ENCODE data around the gene DNAH12. TPM values are rescaled to one million over a fixed set of nuclear protein-coding genes. Genes with fewer than 3 reads are reported as not detected.
"Not testable (repeated sequence)": the region's sequence is repeated elsewhere in the genome, so short reads cannot be mapped to it uniquely, and the experiment has no call there.

Gene DNAH12
- polyA plus RNA-seq, 3 donors from 2014 or later = not detected

DNA sequence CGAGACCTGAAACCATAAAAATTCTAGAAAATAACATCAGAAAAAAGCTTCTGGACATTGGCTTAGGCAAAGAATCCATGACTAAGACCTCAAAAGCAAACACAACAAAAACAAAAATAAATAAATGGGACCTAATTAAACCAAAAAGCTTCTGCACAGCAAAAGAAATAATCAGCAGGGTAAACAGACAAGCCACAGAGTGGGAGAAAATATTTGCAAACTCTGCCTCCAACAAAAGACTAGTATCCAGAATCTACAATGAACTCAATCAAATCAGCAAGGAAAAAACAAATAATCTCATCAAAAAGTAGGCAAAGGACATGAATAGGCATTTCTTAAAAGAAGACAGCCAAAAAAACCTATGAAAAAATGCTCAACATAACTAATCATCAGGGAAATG, 59.6 kb downstream of the DNAH12 start:
- Mint-ChIP-seq H3K36me3 (no peaks in the 10 kb centered on the region), H3K4me1 (no peaks in the 10 kb centered on the region), H3K27me3 (ENCODE audit: low read depth in 3 of 3) (peaks cover 1 to 4% (median 2%) of the 10 kb centered on the region in 3 donors), H3K4me3 (no peak overlapping the region), H3K27ac (no peak overlapping the region), H3K9me3 (peaks cover 0 to 3% (median 0%) of the 10 kb centered on the region in 6 donors)
- DNase-seq = no peak

DNA sequence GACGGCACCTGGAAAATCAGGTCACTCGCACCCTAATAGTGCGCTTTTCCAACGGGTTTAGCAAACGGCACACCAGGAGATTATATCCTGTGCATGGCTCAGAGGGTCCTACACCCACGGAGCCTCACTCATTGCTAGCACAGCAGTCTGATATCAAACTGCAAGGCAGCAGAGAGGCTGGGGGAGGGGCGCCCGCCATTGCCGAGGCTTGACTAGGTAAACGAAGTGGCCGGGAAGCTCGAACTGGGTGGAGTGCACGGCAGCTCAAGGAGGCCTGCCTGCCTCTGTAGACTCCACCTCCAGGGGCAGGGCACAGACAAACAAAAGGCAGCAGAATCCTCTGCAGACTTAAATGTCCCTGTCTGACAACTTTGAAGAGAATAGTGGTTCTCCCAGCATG, 67.0 kb downstream of the DNAH12 start:
- not testable (repeated sequence) for H3K27ac Mint-ChIP-seq; H3K36me3 Mint-ChIP-seq; DNase-seq; H3K9me3 Mint-ChIP-seq; H3K27me3 Mint-ChIP-seq (ENCODE audit: low read depth in 3 of 3); H3K4me1 Mint-ChIP-seq; H3K4me3 Mint-ChIP-seq

DNA sequence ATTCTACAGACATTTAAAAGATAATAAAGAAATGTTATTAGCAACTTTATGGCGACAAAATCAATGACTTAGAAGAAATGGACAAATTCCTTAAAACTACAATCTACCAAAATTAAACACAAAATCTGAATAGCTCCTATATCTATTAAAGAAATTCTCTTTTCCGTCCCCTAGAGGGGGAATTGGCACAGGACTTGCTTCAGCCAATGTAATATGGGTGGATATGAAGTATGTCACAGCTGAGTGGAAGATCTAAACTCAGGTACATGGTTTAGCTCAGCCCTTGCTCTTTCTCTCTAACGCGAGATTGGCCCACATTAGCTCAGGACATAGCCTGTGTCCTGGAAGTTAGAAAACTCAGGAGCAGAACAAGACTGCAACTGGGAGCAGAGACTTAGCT, 79.3 kb downstream of the DNAH12 start:
- H3K4me3 Mint-ChIP-seq = no peak overlapping the region
- DNase-seq = no peak
- no peaks in the 10 kb centered on the region for H3K4me1 Mint-ChIP-seq
- peaks cover 0 to 6% (median 2%) of the 10 kb centered on the region in 3 donors for H3K27me3 Mint-ChIP-seq (ENCODE audit: low read depth in 3 of 3)
- H3K36me3 Mint-ChIP-seq = no peaks in the 10 kb centered on the region
- no peaks in the 10 kb centered on the region for H3K9me3 Mint-ChIP-seq
- no peak overlapping the region for H3K27ac Mint-ChIP-seq

DNA sequence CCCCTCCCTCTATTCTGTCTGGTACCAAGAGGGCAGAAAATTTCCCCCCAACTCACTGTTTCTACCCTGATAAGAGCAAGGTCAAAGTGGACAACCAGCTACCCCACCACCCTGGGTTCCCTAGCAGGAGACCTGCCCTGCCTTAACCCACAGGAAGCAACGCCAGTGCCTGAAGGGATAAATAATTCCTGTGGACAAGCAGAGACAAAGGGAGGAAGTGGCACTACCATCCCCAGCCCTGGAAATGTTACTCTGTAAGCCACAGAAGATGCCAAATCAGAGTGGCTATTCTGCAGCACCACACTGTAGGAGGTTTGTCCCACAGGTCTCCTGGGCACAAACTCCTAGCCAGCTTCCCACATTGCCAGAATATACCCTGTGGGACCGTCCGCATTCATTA, 80.1 kb downstream of the DNAH12 start:
- Mint-ChIP-seq H3K36me3 (no peaks in the 10 kb centered on the region), H3K4me3 (no peak overlapping the region), H3K27ac (no peak overlapping the region), H3K27me3 (ENCODE audit: low read depth in 3 of 3) (peaks cover 0 to 6% (median 2%) of the 10 kb centered on the region in 3 donors), H3K4me1 (no peaks in the 10 kb centered on the region), H3K9me3 (no peaks in the 10 kb centered on the region)
- no peak for DNase-seq

DNA sequence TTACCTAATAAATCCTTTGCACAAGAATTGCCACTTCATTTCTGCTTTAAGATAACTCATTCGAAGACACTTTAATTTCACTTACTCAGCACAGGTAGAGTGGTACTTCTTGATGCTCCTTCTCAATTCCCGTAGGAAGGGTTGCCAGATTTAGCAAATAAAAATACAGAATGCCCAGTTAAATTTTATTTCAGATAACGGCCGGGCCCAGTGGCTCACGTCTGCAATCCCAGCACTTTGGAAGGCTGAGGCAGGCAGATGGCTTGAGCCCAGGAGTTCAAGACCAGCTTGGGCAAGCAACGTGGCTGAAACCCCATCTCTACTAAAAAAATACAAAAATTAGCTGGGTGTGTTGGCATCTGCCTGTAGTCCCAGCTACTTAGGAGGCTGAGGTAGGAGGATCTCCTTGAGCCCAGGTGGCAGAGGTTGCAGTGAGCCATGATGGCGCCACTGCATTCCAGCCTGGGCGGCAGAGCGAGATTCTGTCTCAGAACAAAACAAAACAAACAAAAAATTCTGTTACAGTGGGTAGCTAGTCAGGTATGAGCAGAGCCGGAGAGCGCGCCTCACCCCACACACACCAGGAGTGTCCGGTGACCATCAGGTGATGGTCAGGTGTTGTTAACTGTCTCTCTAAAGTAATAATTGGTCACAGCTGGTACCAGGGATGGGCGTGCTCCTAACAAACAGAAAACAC, 92.8 kb downstream of the DNAH12 start:
- Mint-ChIP-seq H3K4me3 (no peak overlapping the region), H3K9me3 (peaks cover 0 to 2% (median 0%) of the 10 kb centered on the region in 6 donors), H3K36me3 (no peaks in the 10 kb centered on the region), H3K4me1 (no peaks in the 10 kb centered on the region), H3K27ac (no peak overlapping the region), H3K27me3 (ENCODE audit: low read depth in 3 of 3) (peaks cover 0 to 6% (median 2%) of the 10 kb centered on the region in 3 donors)
- DNase-seq = no peak

DNA sequence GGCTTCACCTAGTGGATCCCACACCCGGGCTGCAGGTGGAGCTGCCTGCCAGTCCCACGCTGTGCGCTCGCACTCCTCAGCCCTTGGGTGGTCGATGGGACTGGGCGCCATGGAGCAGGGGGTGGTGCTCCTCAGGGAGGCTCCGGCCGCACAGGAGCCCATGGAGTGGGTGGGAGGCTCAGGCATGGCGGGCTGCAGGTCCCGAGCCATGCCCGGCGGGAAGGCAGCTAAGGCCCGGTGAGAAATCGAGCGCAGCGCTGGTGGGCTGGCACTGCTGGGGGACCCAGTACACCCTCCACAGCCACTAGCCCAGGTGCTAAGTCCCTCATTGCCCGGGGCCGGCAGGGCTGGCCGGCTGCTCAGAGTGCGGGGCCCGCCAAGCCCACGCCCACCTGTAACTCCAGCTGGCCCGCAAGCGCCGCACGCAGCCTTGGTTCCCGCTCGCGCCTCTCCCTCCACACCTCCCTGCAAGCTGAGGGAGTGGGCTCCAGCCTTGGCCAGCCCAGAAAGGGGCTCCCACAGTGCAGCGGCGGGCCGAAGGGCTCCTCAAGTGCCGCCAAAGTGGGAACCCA, 94.8 kb downstream of the DNAH12 start:
- not testable (repeated sequence) for H3K4me1 Mint-ChIP-seq; H3K36me3 Mint-ChIP-seq; DNase-seq; H3K27ac Mint-ChIP-seq; H3K9me3 Mint-ChIP-seq; H3K27me3 Mint-ChIP-seq (ENCODE audit: low read depth in 3 of 3); H3K4me3 Mint-ChIP-seq

DNA sequence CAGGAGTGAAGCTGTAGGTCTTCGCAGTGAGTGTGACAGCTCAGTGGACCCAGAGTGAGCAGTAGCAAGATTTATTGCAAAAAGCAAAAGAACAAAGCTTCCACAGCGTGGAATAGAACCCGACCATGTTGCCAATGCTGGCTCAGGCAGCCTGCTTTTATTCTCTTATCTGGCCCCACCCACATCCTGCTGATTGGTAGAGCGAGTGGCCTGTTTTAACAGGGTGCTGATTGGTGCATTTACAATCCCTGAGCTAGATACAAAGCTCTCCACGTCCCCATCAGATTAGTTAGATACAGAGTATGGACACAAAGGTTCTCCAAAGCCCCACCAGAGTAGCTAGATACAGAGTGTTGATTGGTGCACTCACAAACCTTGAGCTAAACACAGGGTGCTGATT, 95.7 kb downstream of the DNAH12 start:
- DNase-seq; H3K27me3 Mint-ChIP-seq (ENCODE audit: low read depth in 3 of 3); H3K4me3 Mint-ChIP-seq: not testable (repeated sequence)

DNA sequence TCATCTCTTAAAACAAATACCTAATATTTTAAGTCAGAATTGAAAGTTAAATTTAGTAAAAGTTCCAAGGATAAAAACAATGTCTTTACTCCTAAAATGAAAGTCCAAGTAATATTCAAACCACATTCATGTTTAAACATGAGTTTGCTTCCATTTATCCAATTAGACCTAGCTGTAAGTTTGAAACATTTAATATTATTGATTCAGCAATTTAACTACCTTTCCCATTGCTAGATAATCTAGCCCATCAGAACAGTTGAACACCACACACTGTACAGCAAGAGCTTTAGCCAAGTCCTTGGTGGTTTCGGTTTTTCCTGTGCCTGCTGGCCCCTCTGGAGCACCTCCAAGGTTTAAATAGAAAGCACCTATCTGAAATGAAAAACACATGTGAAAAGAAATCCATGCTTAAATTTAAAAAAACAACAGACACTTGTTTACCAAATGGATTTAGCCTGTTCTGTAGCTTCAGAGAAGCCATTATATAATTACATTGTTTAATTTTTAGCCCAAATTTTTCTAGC, 97.8 kb downstream of the DNAH12 start:
- H3K27ac Mint-ChIP-seq = no peak overlapping the region
- no peaks in the 10 kb centered on the region for H3K36me3 Mint-ChIP-seq
- no peak for DNase-seq
- H3K27me3 Mint-ChIP-seq (ENCODE audit: low read depth in 3 of 3) = peaks cover 0 to 3% (median 2%) of the 10 kb centered on the region in 3 donors
- no peaks in the 10 kb centered on the region for H3K4me1 Mint-ChIP-seq
- H3K4me3 Mint-ChIP-seq = no peak overlapping the region
- H3K9me3 Mint-ChIP-seq = peaks cover 0 to under 1% (median 0%) of the 10 kb centered on the region in 6 donors

More for the DNA sequence above, 95.7 kb downstream of the DNAH12 start:
- H3K27ac Mint-ChIP-seq, H3K4me1 Mint-ChIP-seq, H3K9me3 Mint-ChIP-seq, H3K36me3 Mint-ChIP-seq: not testable (repeated sequence)

DNA sequence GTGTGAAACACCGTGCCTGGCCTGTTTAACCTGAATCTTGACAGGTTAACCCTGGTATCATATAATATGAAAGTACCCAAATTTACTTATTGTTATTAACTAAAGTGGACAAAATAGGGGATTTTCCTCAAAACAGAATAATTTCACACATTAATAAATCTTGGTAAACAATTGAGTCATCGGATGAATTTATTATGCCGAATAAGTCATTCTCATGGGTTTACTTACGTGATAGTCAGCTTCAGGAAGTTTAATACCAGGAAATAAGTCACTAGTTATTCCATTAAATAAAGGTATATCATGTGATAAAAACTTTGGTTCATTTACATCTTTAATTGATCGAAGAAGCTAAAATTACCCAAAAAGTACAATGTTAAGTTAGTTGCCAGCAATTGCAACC, 99.7 kb downstream of the DNAH12 start:
- no peak overlapping the region for H3K4me3 Mint-ChIP-seq
- H3K36me3 Mint-ChIP-seq = no peaks in the 10 kb centered on the region
- no peak overlapping the region for H3K27ac Mint-ChIP-seq
- H3K4me1 Mint-ChIP-seq = no peaks in the 10 kb centered on the region
- no peak for DNase-seq
- peaks cover 2 to 4% (median 3%) of the 10 kb centered on the region in 3 donors for H3K27me3 Mint-ChIP-seq (ENCODE audit: low read depth in 3 of 3)
- H3K9me3 Mint-ChIP-seq = no peaks in the 10 kb centered on the region

DNA sequence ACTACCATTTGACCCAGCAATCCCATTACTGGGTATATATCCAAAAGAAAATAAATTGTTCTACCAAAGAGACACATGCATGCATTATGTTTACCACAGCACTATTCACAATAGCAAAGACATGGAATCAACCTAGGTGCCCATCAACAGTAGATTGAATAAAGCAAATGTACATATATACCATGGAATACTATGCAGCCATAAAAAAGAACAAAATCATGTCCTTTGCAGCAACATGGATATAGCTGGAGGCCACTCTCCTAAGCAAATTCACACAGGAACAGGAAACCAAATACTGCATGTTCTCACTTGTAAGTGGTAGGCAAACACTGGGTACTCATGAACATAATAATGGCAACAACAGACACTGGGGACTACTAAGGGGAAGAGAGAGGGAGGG, 104.0 kb downstream of the DNAH12 start:
- DNase-seq; H3K4me3 Mint-ChIP-seq; H3K36me3 Mint-ChIP-seq; H3K27ac Mint-ChIP-seq; H3K4me1 Mint-ChIP-seq; H3K27me3 Mint-ChIP-seq (ENCODE audit: low read depth in 3 of 3); H3K9me3 Mint-ChIP-seq: not testable (repeated sequence)

DNA sequence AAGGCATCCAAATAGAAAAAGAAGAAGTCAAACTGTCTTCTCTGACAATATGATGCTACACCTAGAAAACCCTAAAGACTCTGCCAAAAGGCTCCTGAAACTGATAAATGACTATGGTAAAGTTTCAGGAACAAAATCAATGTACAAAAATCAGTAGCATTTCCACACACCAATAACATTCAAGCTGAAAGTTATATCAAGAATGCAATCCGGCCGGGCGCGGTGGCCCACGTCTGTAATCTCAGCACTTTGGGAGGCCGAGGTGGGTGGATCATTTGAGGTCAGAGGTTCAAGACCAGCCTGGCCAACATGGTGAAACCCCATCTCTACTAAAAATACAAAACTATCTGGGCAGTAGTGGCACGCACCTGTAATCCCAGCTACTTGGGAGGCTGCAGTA, 105.7 kb downstream of the DNAH12 start:
- not testable (repeated sequence) for H3K4me1 Mint-ChIP-seq, DNase-seq, H3K36me3 Mint-ChIP-seq, H3K9me3 Mint-ChIP-seq, H3K27ac Mint-ChIP-seq, H3K4me3 Mint-ChIP-seq
- peaks cover 2 to 10% (median 2%) of the 10 kb centered on the region in 3 donors for H3K27me3 Mint-ChIP-seq (ENCODE audit: low read depth in 3 of 3)

DNA sequence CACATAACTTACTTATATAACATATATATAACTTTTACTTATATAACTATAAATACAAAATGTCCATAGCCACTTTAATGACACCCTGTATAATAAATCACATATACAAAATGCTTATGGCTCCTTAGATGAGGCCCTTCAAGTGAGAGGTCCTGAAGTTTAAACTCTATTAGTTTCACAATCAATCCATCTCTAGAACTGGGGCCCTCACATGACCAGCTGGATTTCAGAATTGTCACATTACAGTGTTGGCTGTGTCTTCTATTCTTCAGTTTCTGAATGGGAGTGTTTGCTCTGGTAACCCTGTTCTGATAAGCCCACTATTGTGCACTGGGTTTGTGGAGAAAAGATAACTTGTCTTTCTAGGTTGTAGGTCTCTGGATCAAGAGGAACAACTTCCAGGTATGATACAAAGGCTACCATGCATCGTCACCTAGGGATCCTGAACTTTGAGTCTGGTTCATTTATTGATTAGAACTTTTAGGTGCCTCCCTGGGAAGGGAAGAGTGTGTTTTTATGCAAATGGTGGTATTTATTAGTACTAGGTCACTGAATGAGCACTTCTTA, 107.9 kb downstream of the DNAH12 start:
- H3K27me3 Mint-ChIP-seq (ENCODE audit: low read depth in 3 of 3) = peaks cover 2 to 10% (median 2%) of the 10 kb centered on the region in 3 donors
- no peak overlapping the region for H3K27ac Mint-ChIP-seq
- H3K4me3 Mint-ChIP-seq = no peak overlapping the region
- H3K36me3 Mint-ChIP-seq = no peaks in the 10 kb centered on the region
- DNase-seq = no peak
- H3K4me1 Mint-ChIP-seq = no peaks in the 10 kb centered on the region
- no peaks in the 10 kb centered on the region for H3K9me3 Mint-ChIP-seq

DNA sequence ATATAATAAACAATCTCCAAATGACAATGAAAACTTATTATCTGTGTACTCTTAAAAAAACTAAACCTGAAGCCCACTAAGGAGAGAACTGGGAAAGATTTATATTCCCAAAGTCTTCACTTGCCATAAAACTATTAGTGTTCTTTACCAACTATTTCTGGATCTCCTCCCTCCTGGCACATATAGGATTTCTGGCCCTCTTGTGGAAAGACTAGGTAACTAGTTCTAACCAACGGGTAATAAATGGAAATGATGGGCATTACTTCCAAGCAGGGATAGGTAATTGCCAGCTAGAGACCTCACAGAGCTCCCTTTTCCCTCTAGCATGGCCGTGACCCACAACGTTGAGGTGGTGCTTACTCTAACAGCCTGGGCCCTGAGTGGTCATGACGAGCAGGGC, 110.1 kb downstream of the DNAH12 start:
- no peak for DNase-seq
- Mint-ChIP-seq H3K4me3 (no peak overlapping the region), H3K4me1 (no peaks in the 10 kb centered on the region), H3K36me3 (no peaks in the 10 kb centered on the region), H3K9me3 (no peaks in the 10 kb centered on the region), H3K27me3 (ENCODE audit: low read depth in 3 of 3) (peaks cover 0 to 4% (median 0%) of the 10 kb centered on the region in 3 donors), H3K27ac (no peak overlapping the region)

DNA sequence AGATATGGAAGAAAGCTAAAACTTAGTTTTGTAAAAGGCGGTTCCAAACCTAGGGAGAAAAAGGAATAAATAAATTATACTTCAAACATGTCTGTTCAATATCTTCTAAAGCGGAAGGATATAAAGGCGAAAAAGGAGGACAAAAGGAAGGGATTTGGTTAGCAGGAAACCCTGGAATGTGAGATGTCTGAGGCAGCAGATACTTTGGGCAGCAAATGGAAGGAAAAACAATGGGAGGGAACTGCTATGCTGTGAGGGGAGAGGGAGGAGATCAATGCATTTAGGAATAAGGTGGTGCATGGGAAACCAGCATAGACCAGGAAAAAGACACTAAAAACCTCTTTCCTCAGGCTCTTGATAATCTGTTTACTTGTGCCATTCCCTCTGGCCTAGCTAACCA, 120.8 kb downstream of the DNAH12 start:
- Mint-ChIP-seq H3K4me1 (no peaks in the 10 kb centered on the region), H3K9me3 (no peaks in the 10 kb centered on the region), H3K36me3 (no peaks in the 10 kb centered on the region), H3K27ac (no peak overlapping the region), H3K4me3 (no peak overlapping the region), H3K27me3 (ENCODE audit: low read depth in 3 of 3) (peaks cover 2 to 8% (median 5%) of the 10 kb centered on the region in 3 donors)
- no peak for DNase-seq
